Right atrium auricular region (tissue), 2 donors: Measurements from ENCODE around the gene ZNF236. TPM values are rescaled to one million over a fixed set of nuclear protein-coding genes. Genes with fewer than 3 reads are reported as not detected.

Experiments
- DNase-seq: peaks from one replicate; pipeline ENCODE4 v3.0.0-alpha.2; 2019; ENCODE audit warnings: low spot score
- H3K27ac ChIP-seq, 2 donors: fragments of 200-600 bp; sonication (generic); 1 replicate in 1 of 2; 2 replicates in 1 of 2; pipeline ENCODE4 v1.5.1; 2016 to 2019
- H3K27me3 ChIP-seq, 2 donors: fragments of 200-600 bp; sonication (generic); one replicate each; pipeline versions ENCODE4 v1.5.1 to v1.6.0; 2017 to 2019
- H3K36me3 ChIP-seq: fragments of 200-600 bp; sonication (generic); one replicate; pipeline ENCODE4 v1.5.1; 2016
- H3K4me1 ChIP-seq, 2 donors: fragments of 200-600 bp; sonication (generic); one replicate each; pipeline versions ENCODE4 v1.5.1 to v1.6.0; 2017 to 2019
- H3K4me3 ChIP-seq, 2 donors: fragments of 200-600 bp; sonication (generic); 1 replicate in 1 of 2; 2 replicates in 1 of 2; pipeline ENCODE4 v1.5.1; 2017 to 2019; ENCODE audit warnings: mild to moderate bottlenecking in 1 of 2, moderate library complexity in 1 of 2
- H3K9me3 ChIP-seq, 2 donors: fragments of 200-600 bp; sonication (generic); one replicate each; pipeline ENCODE4 v1.5.1; 2019
- CTCF ChIP-seq, 2 donors: fragments of 200-600 bp; sonication (generic); IDR thresholded peaks; one replicate each; pipeline ENCODE4 v1.5.1; 2019; ENCODE audit warnings: antibody characterized with exemption in 2 of 2
- total RNA-seq, 2 donors: library from RNA; depleted of rRNA; stranded (reverse); fragments of >200 nt; gene quantifications; one replicate each; pipeline ENCODE4 v1.1.0, GENCODE V29; 2016

Gene ZNF236
- total RNA-seq, 2 donors from 2014 or later = 11.0 to 12.7 TPM

DNA sequence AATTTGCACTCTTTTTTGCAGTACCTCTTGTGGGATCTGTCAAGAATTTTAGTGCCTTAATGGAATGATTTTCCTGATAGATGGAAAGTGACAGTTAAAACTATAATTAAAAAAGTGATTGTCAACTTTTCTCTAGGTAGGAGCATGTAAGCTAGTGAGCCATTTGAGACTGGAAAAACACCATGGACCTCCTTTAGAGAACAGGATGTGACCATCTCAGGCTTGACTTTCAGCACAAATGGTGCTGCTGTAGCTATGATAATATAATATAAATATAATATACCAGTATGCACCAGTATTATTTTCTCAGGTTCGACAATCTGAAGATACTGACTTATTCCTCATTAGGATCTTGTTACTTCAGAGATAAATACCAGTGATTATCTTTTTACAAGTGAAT is 27.8 kb downstream of the ZNF236 start:
- Histone ChIP-seq H3K27me3 (no peaks in the 10 kb centered on the region), H3K4me1 (no peaks in the 10 kb centered on the region), H3K9me3 (no peaks in the 10 kb centered on the region), H3K27ac (no peak overlapping the region), H3K4me3 (no peak overlapping the region), H3K36me3 (peaks cover 7% of the 10 kb centered on the region)
- TF ChIP-seq CTCF (IDR thresholded peaks at IDR 0.05) = no peak
- DNase-seq = no peak

DNA sequence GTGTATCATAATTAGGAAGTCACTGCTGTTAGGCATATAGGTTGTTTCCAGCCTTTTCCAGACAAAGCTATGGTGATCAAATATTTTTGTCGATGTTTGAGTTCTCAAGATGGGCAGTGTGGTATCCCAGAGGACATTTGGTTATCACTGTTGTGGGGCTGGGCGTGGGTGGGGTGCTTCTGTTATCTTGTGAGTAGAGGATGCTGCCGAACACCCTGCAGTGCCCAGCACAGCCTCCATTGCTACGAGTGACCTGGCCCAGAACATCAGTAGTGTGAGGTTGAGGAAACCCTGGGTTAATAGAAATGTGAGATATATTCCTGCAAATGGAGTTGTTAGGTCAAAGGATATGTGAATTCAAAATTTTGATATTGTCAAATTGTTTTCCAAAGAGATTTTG is 33.2 kb downstream of the ZNF236 start:
- no peak overlapping the region for H3K4me3 ChIP-seq
- TF ChIP-seq CTCF (IDR thresholded peaks at IDR 0.05) = no peak
- no peak for DNase-seq
- no peaks in the 10 kb centered on the region for H3K27me3 ChIP-seq
- H3K27ac ChIP-seq = no peak overlapping the region
- H3K9me3 ChIP-seq = no peaks in the 10 kb centered on the region
- H3K36me3 ChIP-seq = peaks cover 10% of the 10 kb centered on the region
- no peaks in the 10 kb centered on the region for H3K4me1 ChIP-seq

GRCh38 chr18:76857476-76857875 is 35.1 kb downstream of the ZNF236 start:
- no peak for DNase-seq
- TF ChIP-seq CTCF (IDR thresholded peaks at IDR 0.05) = no peak
- Histone ChIP-seq H3K27me3 (no peaks in the 10 kb centered on the region), H3K27ac (no peak overlapping the region), H3K4me1 (no peaks in the 10 kb centered on the region), H3K9me3 (no peaks in the 10 kb centered on the region), H3K36me3 (peaks cover 19% of the 10 kb centered on the region), H3K4me3 (no peak overlapping the region)

GRCh38 chr18:76859474-76860339 is 37.4 kb downstream of the ZNF236 start:
- DNase-seq = no peak
- Histone ChIP-seq H3K27ac (no peak overlapping the region), H3K36me3 (peaks cover 29% of the 10 kb centered on the region), H3K4me1 (no peaks in the 10 kb centered on the region), H3K4me3 (no peak overlapping the region), H3K9me3 (no peaks in the 10 kb centered on the region), H3K27me3 (no peaks in the 10 kb centered on the region)
- TF ChIP-seq CTCF (IDR thresholded peaks at IDR 0.05) = no peak

DNA sequence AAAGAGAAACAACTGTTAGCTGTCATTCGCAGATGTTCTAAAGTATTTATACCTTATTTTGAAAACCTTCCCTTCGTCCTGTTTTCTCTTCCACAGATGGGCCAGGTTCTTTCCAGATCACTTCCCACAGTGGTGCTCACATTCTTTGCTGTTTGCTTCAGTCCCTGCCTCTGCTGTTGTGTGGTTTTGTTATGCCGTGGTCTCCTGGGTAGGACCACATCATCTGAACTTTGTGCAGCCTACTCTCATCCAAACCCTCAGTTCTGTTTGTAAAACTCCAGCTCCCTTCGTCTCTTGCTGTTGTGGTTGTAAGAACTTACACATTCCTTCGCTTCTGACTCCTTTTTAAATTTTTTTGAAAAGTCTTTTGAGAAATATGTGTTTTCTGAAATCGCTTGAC is 38.1 kb downstream of the ZNF236 start:
- H3K4me3 ChIP-seq = no peak overlapping the region
- H3K9me3 ChIP-seq = no peaks in the 10 kb centered on the region
- TF ChIP-seq CTCF (IDR thresholded peaks at IDR 0.05) = no peak
- no peak overlapping the region for H3K27ac ChIP-seq
- H3K36me3 ChIP-seq = peaks cover 29% of the 10 kb centered on the region
- no peaks in the 10 kb centered on the region for H3K27me3 ChIP-seq
- H3K4me1 ChIP-seq = no peaks in the 10 kb centered on the region
- no peak for DNase-seq

DNA sequence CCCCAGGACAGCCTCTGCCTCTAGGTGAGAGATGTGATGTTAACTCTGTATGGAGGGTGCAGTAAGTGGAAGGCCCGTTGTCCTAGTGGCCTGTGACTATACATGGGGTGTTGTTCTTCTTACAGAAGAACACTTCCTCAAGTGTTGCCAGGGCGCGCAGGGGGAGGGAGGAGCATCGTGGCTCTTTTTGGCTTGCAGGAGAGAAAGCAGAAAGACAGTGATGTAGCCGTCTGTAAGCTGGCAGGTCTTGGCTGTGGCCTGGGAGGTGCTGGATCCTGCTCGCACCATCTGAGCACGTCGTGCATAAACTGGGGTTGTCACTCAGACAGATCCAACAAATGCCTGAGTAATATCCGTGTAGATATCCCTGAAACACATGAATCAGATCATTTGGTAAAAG is 44.3 kb downstream of the ZNF236 start:
- Histone ChIP-seq H3K9me3 (no peaks in the 10 kb centered on the region), H3K4me1 (no peaks in the 10 kb centered on the region), H3K27ac (no peak overlapping the region), H3K27me3 (no peaks in the 10 kb centered on the region), H3K36me3 (peaks cover 47% of the 10 kb centered on the region), H3K4me3 (no peak overlapping the region)
- no peak for DNase-seq
- no peak for TF ChIP-seq CTCF (IDR thresholded peaks at IDR 0.05)
